Ovary (tissue), 9 donors: ENCODE results near the gene RASGEF1C. TPM values are rescaled to one million over a fixed set of nuclear protein-coding genes. Genes with fewer than 3 reads are reported as not detected.
A peak's percentile ranks its signal among the peaks of the same experiment; 100 is the strongest.

ENCODE experiments used
- DNase-seq, 5 donors: peaks; one replicate each; pipeline ENCODE4 v3.0.0-alpha.2; 2019 to 2020
- H3K27ac ChIP-seq, 2 donors: fragments of 200-600 bp; one replicate each; pipeline versions ENCODE4 v1.5.1 to v1.8.0; 2019 to 2022
- H3K27me3 ChIP-seq: fragments of 200-600 bp; one replicate; pipeline ENCODE4 v1.8.0; 2022
- H3K36me3 ChIP-seq: fragments of 200-600 bp; sonication (generic); one replicate; pipeline ENCODE4 v1.5.1; 2019
- H3K4me1 ChIP-seq: one replicate; pipeline ENCODE4 v1.8.1; 2013; ENCODE audit warnings: mild to moderate bottlenecking, moderate library complexity; ENCODE audit not compliant: insufficient read depth
- H3K4me3 ChIP-seq: fragments of 200-600 bp; sonication (generic); one replicate; pipeline ENCODE4 v1.5.1; 2017
- H3K9me3 ChIP-seq, 2 donors: fragments of 200-600 bp in 1 of 2; sonication (generic) in 1 of 2; one replicate each; pipeline versions ENCODE4 v1.5.1 to v1.8.1; 2013 to 2019; ENCODE audit warnings: mild to moderate bottlenecking in 1 of 2, moderate library complexity in 1 of 2
- EP300 ChIP-seq: sonication (generic); formaldehyde crosslinking; IDR thresholded peaks from one replicate; pipeline ENCODE4 v1.6.1; 2017; ENCODE audit warnings: antibody characterized with exemption
- POLR2A ChIP-seq: fragments of 450-650 bp; IDR thresholded peaks from one replicate; pipeline ENCODE4 v1.6.1; 2017; ENCODE audit warnings: antibody characterized with exemption, mild to moderate bottlenecking, moderate library complexity
- WGBS, 3 donors: extraction: QIAGEN DNeasy Blood & Tissue Kit in 1 of 3; methylation state at CpG; one replicate each; pipeline versions ENCODE4 v1.1.5 to v1.1.7; 2013 to 2017; 5-methylcytosine and 5-hydroxymethylcytosine counted together
- intact Hi-C, 4 donors: fragments of 100-400 bp; cut with DNase I; formaldehyde crosslinking; loops; one replicate each; pipeline versions ENCODE4 v1.11.0 to v1.15.1; 2022 to 2023
- polyA plus RNA-seq, 2 donors: library from polyadenylated mRNA; stranded (reverse); fragments of 200-250 nt in 1 of 2; fragments of 350-450 nt in 1 of 2; fragmentation: Illumina TruSeq in 1 of 2; extraction: RNeasy Lipid Tissue Mini Kit (QIAGEN cat#74804) in 1 of 2; gene quantifications; one replicate each; pipeline ENCODE4 v1.2.3, GENCODE V29; 2013 to 2014
- total RNA-seq, 7 donors: library from RNA; depleted of rRNA in 2 of 7; stranded (reverse); fragments of >200 nt in 2 of 7; fragmentation: NEBNext Ultra II Directional in 3 of 7; extraction: Animal tissue kit (Norgen Biotek cat#: 25700) in 3 of 7; gene quantifications; one replicate each; pipeline versions ENCODE4 v1.1.0 to v1.2.4, GENCODE V29; 2016 to 2023
- TF ChIP-seq, protein P1 (sequence below), 3 donors: fragments of 450-650 bp in 2 of 3; fragments of 200-600 bp in 1 of 3; IDR thresholded peaks; one replicate each; pipeline versions ENCODE4 v1.5.1 to v1.8.0; 2016 to 2022; ENCODE audit warnings: antibody characterized with exemption in 3 of 3, mild to moderate bottlenecking in 1 of 3
- donor health status: DM: no; HTN: no; CAD: no; lungs with moderate emphysema.
- donor health status: DM: no; HTN: no; CAD: no.
- donor health status: Bipolar disorder and iron deficiency.
- donor health status: DM: yes; HTN: yes; CAD: no.
- donor health status: DM: no; HTN: no; CAD: no.
- donor health status: DM: yes; HTN: yes; CAD: no.

Gene RASGEF1C
- total and polyA plus RNA-seq, 9 donors: 0.13 to 0.97 (median 0.38) TPM; not detected in 2

DNA sequence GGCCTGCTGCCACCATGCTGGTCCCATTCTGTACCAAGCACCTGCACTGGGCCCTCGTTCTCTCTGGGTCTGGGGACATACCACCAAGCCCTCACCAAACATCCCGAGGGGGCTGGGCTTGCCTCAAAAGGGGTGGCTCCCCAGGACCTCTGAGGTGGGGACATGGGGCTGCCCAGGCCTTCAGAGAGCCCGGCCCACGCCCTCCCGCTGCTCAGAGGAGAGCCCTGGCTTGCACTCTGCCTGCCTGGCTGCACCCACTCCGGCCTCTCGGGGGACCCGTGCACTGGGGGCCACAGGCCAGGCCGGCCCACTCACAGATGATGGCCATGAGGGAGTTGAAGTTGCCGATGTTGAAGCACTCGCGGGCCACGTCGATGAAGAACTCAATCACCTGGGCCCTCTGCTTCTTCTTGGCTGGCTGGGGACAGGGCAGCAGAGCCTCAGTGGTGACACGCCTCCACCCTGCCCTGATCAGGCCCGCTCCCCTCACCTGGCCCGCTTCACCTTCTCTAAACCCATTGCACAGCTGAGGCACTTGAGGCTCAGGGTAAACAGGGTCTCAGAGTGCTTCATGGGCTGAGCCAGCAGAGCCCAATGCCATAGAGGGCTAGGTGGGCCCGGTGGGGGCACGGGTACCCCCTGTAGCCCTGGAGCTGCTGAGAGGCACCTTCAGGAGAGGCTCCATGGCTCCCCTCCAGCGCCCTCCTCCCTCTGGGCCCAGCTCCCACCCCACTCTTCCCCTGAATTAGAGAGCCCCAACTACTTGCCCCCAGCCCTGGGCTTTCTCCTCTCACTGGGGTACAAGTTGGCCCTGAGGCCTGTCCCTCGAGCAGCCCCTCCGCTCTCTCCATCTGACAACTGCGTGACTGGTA, 89.7 kb downstream of the RASGEF1C start:
- intact Hi-C loops: no loop called here
- no peaks in the 10 kb centered on the region for H3K4me1 ChIP-seq
- no peaks in the 10 kb centered on the region for H3K9me3 ChIP-seq
- H3K27ac ChIP-seq: no peak overlapping the region
- 87 to 92% (median 91%) methylated on average over 22 to 23 of the region's 23 CpGs for WGBS, 3 donors
- no peaks in the 10 kb centered on the region for H3K36me3 ChIP-seq
- no peak for TF ChIP-seq POLR2A
- TF ChIP-seq, protein P1, sequence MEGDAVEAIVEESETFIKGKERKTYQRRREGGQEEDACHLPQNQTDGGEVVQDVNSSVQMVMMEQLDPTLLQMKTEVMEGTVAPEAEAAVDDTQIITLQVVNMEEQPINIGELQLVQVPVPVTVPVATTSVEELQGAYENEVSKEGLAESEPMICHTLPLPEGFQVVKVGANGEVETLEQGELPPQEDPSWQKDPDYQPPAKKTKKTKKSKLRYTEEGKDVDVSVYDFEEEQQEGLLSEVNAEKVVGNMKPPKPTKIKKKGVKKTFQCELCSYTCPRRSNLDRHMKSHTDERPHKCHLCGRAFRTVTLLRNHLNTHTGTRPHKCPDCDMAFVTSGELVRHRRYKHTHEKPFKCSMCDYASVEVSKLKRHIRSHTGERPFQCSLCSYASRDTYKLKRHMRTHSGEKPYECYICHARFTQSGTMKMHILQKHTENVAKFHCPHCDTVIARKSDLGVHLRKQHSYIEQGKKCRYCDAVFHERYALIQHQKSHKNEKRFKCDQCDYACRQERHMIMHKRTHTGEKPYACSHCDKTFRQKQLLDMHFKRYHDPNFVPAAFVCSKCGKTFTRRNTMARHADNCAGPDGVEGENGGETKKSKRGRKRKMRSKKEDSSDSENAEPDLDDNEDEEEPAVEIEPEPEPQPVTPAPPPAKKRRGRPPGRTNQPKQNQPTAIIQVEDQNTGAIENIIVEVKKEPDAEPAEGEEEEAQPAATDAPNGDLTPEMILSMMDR (IDR thresholded peaks at IDR 0.05): no peak
- H3K4me3 ChIP-seq: no peak overlapping the region
- no peaks in the 10 kb centered on the region for H3K27me3 ChIP-seq
- DNase-seq: peak in 1 of 5 donors; percentile 22

DNA sequence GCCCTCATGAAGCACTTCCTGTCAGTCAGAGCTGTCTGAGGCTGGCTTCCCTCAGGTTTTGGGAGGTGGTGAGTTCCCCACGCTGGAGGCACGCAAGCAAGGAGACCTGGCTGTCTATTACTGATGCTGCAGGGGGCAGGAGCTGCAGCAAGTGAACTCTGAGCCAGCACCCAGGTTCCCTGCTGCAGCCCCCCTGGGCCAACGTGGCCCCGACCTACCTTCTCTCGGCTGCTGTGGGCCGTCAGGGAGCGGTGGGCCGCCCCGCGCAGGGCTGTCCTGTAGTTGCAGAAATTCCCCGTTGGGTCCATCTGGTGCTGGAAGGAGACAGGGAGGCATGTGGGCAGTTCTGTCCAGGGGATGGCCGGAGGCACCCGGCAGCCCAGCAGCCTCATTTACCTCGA, 90.6 kb downstream of the RASGEF1C start:
- no peaks in the 10 kb centered on the region for H3K27me3 ChIP-seq
- TF ChIP-seq EP300: no peak
- TF ChIP-seq, protein P1 (IDR thresholded peaks at IDR 0.05): no peak
- TF ChIP-seq POLR2A: no peak
- no peaks in the 10 kb centered on the region for H3K9me3 ChIP-seq
- H3K4me3 ChIP-seq: no peak overlapping the region
- intact Hi-C loops: no loop called here
- no peaks in the 10 kb centered on the region for H3K36me3 ChIP-seq
- WGBS, 3 donors: 83 to 90% (median 88%) methylated on average over 14 of the region's 14 CpGs
- H3K27ac ChIP-seq: no peak overlapping the region
- no peak for DNase-seq
- H3K4me1 ChIP-seq: no peaks in the 10 kb centered on the region

DNA sequence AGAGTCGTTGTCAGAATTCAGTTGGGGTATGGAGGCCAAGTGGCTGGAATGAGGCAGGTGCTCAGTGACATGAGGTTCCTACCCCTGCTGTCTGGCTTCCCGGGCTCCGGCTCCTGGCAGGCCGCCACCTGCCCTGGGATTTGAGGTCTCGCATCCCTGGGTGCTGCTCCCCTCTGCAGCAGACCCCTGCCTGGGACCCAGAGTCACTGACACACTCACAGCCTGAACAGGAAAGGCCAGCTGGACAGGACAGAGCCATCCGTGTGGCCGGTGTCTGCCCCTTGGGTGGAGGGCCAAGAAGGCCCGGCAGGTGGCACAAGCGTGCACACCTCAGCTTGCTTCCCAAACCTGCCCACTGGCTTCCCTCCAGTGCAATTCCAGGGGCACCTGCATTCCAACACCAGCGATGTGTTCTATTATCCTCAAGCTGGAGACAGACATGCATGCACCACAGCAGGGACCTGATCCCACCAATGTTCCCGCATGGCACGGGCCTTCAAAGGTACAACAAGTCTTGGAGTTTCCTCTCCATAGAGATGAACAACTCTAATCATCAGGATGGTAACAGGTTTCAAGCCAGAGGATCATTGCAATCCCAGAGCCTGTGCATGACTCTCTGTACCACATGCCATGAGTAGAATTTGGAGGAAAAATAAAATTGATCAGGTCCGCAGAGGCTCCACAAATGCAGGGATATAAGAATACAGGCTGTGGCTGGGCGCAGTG, 91.8 kb downstream of the RASGEF1C start:
- Histone ChIP-seq H3K36me3 (no peaks in the 10 kb centered on the region), H3K27ac (no peak overlapping the region), H3K9me3 (no peaks in the 10 kb centered on the region), H3K4me1 (no peaks in the 10 kb centered on the region), H3K27me3 (no peaks in the 10 kb centered on the region), H3K4me3 (no peak overlapping the region)
- WGBS, 3 donors: 82 to 91% (median 84%) methylated on average over 10 to 14 of the region's 14 CpGs
- intact Hi-C loops: no loop called here
- DNase-seq: peak in 1 of 5 donors; percentile 27
- TF ChIP-seq POLR2A (no peak), EP300 (no peak)

DNA sequence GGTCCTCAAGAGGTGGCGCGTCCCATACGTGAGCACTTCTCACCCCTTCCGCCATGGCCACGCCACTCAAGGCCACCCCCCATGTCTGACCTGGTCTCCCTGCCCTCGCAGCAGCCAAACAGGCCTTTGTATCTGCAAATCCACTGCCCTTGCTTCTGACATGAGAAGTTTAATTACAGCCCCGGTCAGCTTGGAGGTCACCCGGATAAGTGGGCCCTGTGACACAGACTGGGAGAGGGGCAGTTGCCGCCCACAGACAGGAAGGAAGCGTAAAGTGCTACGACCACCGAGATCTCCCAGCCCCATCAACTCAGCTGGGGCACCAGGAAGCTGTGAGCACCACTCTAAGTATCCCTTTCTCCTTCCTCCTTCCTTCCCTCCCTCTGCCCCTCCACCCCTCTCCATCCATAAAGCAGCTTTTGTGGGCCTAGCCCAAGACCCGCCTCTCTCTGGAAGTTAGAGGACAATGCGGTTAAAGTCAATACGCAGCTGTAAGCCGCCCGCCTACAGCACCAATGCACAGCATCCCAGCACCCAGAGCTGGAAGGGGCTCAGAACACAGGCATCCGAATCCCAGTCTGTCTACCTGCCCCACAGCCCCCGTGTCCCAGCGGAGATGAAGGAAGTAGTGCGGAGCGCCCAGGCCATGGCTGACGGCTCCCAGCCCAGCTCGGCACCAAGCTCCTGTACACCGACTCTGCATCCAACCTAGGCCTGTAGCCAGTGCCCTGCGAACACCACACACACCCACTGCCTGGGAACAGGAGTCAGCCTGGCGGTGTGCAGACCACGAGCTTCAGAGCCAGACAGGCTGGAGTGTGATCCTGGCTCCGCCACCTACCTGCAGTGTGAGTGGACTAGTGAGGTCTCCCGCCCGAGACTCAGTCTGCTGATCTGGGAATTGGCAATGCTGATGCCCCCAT, 92.7 kb downstream of the RASGEF1C start:
- H3K4me3 ChIP-seq: no peak overlapping the region
- WGBS, 3 donors: 75 to 81% (median 80%) methylated on average over 31 of the region's 31 CpGs
- H3K36me3 ChIP-seq: no peaks in the 10 kb centered on the region
- peak in 1 of 5 donors; percentile 16 for DNase-seq
- intact Hi-C loops: no loop called here
- TF ChIP-seq, protein P1 (IDR thresholded peaks at IDR 0.05): no peak
- no peaks in the 10 kb centered on the region for H3K9me3 ChIP-seq
- H3K27me3 ChIP-seq: no peaks in the 10 kb centered on the region
- H3K27ac ChIP-seq: no peak overlapping the region
- no peaks in the 10 kb centered on the region for H3K4me1 ChIP-seq
